ENCODE results near the gene MCL1. TPM values are rescaled to one million over a fixed set of nuclear protein-coding genes. Genes with fewer than 3 reads are reported as not detected.

The MCL1 gene
- total RNA-seq, 3 donors from 2014 or later (not counting 1 experiment from before 2014, with no cell fraction given) = 929 to 1,396 (median 938) TPM

GRCh38 chr1:150557813-150558212 lies 21.6 kb downstream of the MCL1 start:
- H3K27ac Mint-ChIP-seq = no peak overlapping the region
- WGBS (ENCODE audit: insufficient coverage) = 96% methylated on average over 15 of the region's 15 CpGs

GRCh38 chr1:150557065-150557600 lies 22.3 kb downstream of the MCL1 start:
- no peaks in the 10 kb centered on the region for H3K36me3 Mint-ChIP-seq

More at GRCh38 chr1:150557813-150558212, 21.6 kb downstream of the MCL1 start:
- no peak for TF ChIP-seq CTCF (IDR thresholded peaks at IDR 0.05)
- H3K27me3 ChIP-seq (ENCODE audit: control insufficient read depth, insufficient read depth, low read length) = no peaks in the 10 kb centered on the region
- no peaks in the 10 kb centered on the region for H3K9me3 ChIP-seq (ENCODE audit: control insufficient read depth, insufficient read depth, low read length)
- intact Hi-C loops (cut with micrococcal nuclease) = no loop called here
- no peaks in the 10 kb centered on the region for H3K27me3 Mint-ChIP-seq (ENCODE audit: low read depth in 2 of 2)
- H3K4me1 Mint-ChIP-seq = peaks cover 27 to 43% of the 10 kb centered on the region in 2 donors
- DNase-seq (no peak), ATAC-seq (no peak)
- no peaks in the 10 kb centered on the region for H3K36me3 Mint-ChIP-seq
- peaks cover 42% of the 10 kb centered on the region for H3K4me1 ChIP-seq (ENCODE audit: control insufficient read depth, insufficient read depth, low read length)
- H3K4me3 ChIP-seq (ENCODE audit: low read length) = no peak overlapping the region
- H3K9me3 Mint-ChIP-seq = no peaks in the 10 kb centered on the region
- no peaks in the 10 kb centered on the region for H3K36me3 ChIP-seq (ENCODE audit: control insufficient read depth, insufficient read depth, low read length)
- no peak overlapping the region for H3K4me3 Mint-ChIP-seq
- H3K27ac ChIP-seq (ENCODE audit: low read length) = no peak overlapping the region

GRCh38 chr1:150555971-150556865 lies 23.2 kb downstream of the MCL1 start:
- H3K4me1 ChIP-seq (ENCODE audit: control insufficient read depth, insufficient read depth, low read length) = peaks cover 42% of the 10 kb centered on the region
- intact Hi-C loops (cut with micrococcal nuclease) = no loop called here
- no peaks in the 10 kb centered on the region for H3K27me3 Mint-ChIP-seq (ENCODE audit: low read depth in 2 of 2)
- H3K9me3 Mint-ChIP-seq = no peaks in the 10 kb centered on the region
- no peak overlapping the region for H3K4me3 Mint-ChIP-seq
- ATAC-seq = no peak
- H3K27ac ChIP-seq (ENCODE audit: low read length) = no peak overlapping the region
- DNase-seq = no peak
- no peaks in the 10 kb centered on the region for H3K27me3 ChIP-seq (ENCODE audit: control insufficient read depth, insufficient read depth, low read length)
- no peak overlapping the region for H3K4me3 ChIP-seq (ENCODE audit: low read length)
- no peaks in the 10 kb centered on the region for H3K36me3 ChIP-seq (ENCODE audit: control insufficient read depth, insufficient read depth, low read length)
- H3K27ac Mint-ChIP-seq = no peak overlapping the region
- no peaks in the 10 kb centered on the region for H3K9me3 ChIP-seq (ENCODE audit: control insufficient read depth, insufficient read depth, low read length)
- peaks cover 15 to 37% of the 10 kb centered on the region in 2 donors for H3K4me1 Mint-ChIP-seq
- no peak for TF ChIP-seq CTCF (IDR thresholded peaks at IDR 0.05)
- no peaks in the 10 kb centered on the region for H3K36me3 Mint-ChIP-seq
- 95% methylated on average over 26 of the region's 26 CpGs for WGBS (ENCODE audit: insufficient coverage)

More at GRCh38 chr1:150557065-150557600, 22.3 kb downstream of the MCL1 start:
- Histone ChIP-seq H3K9me3 (ENCODE audit: control insufficient read depth, insufficient read depth, low read length) (no peaks in the 10 kb centered on the region), H3K36me3 (ENCODE audit: control insufficient read depth, insufficient read depth, low read length) (no peaks in the 10 kb centered on the region), H3K4me3 (ENCODE audit: low read length) (no peak overlapping the region), H3K27ac (ENCODE audit: low read length) (no peak overlapping the region), H3K4me1 (ENCODE audit: control insufficient read depth, insufficient read depth, low read length) (peaks cover 42% of the 10 kb centered on the region), H3K27me3 (ENCODE audit: control insufficient read depth, insufficient read depth, low read length) (no peaks in the 10 kb centered on the region)
- no peak overlapping the region for H3K27ac Mint-ChIP-seq
- DNase-seq = no peak
- no peak for TF ChIP-seq CTCF (IDR thresholded peaks at IDR 0.05)
- no peak for ATAC-seq
- intact Hi-C loops (cut with micrococcal nuclease) = no loop called here
- H3K9me3 Mint-ChIP-seq = no peaks in the 10 kb centered on the region
- H3K4me1 Mint-ChIP-seq = peaks cover 21 to 43% of the 10 kb centered on the region in 2 donors
- no peaks in the 10 kb centered on the region for H3K27me3 Mint-ChIP-seq (ENCODE audit: low read depth in 2 of 2)
- 95% methylated on average over 26 of the region's 26 CpGs for WGBS (ENCODE audit: insufficient coverage)
- no peak overlapping the region for H3K4me3 Mint-ChIP-seq
